T-helper 2 cell treated with Interferon-gamma antibody and Interleukin-4, amounts not matched to agents 5 μg/mL and 100 μg/mL, for 36 hours (primary cell): ENCODE measurements around the gene RPL7A.
"Not testable (repeated sequence)": the region's sequence is repeated elsewhere in the genome, so short reads cannot be mapped to it uniquely, and the experiment has no call there.

Experiments used
- DNase-seq: peaks from one replicate; pipeline ENCODE4 v3.0.0; 2021; ENCODE audit warnings: low spot score
- H3K27ac Mint-ChIP-seq: one replicate; pipeline ENCODE4 v1.8.0; 2021; ENCODE audit warnings: mild to moderate bottlenecking, mixed read lengths
- H3K27me3 Mint-ChIP-seq: one replicate; pipeline ENCODE4 v1.8.0; 2021; ENCODE audit warnings: low read depth, mixed read lengths
- H3K36me3 Mint-ChIP-seq: one replicate; pipeline ENCODE4 v1.8.0; 2021; ENCODE audit warnings: low read depth, mixed read lengths
- H3K4me1 Mint-ChIP-seq: one replicate; pipeline ENCODE4 v1.8.0; 2021; ENCODE audit warnings: low read depth, mixed read lengths
- H3K4me3 Mint-ChIP-seq: one replicate; pipeline ENCODE4 v1.8.0; 2022; ENCODE audit warnings: mild to moderate bottlenecking, moderate library complexity, mixed read lengths
- H3K9me3 Mint-ChIP-seq: one replicate; pipeline ENCODE4 v1.8.0; 2021; ENCODE audit warnings: mixed read lengths

The RPL7A gene

DNA sequence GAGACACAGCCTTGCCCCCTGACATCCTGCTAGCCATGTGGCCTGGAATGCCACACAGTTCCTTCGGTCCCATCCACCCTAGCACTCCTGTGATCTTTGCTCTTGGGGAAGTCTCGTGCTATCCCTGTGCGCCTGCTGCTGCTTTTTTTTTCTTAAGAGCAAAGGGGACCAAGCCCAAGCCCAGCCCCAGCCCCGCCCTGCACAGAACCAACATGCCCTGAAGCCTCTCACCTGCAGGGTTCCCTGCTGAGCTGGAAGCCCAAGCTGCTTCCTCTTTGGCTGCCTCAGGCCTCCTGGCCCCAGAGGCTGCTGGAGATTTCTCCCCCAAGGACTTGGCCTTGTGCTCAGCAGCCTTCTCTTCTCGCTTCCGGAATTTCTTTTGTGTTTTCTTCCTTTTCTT is 13.9 kb upstream of the RPL7A start:
- Mint-ChIP-seq H3K36me3 (peaks cover 48% of the 10 kb centered on the region), H3K4me3 (peak overlapping the region; percentile 97), H3K27ac (no peak overlapping the region), H3K27me3 (no peaks in the 10 kb centered on the region), H3K9me3 (no peaks in the 10 kb centered on the region), H3K4me1 (peaks cover 14% of the 10 kb centered on the region)
- no peak for DNase-seq

DNA sequence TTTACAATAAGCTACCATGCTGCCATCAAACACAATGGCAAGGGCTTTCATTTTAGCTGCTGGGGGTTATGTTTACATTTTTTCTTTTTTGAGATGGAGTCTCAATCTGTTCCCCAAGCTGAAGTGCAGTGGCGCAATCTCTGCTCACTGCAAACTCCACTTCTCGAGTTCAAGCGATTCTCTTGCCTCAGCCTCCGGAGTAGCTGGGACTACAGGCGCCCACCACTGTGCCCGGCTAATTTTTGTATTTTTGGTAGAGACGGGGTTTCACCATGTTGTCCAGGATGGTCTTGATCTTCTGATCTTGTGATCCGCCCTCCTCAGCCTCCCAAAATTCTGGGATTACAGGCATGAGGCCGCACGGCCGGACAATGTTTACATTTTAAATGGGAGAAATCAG is 13.1 kb upstream of the RPL7A start:
- not testable (repeated sequence) for DNase-seq, H3K9me3 Mint-ChIP-seq, H3K27me3 Mint-ChIP-seq
- peak overlapping the region; percentile 91 for H3K27ac Mint-ChIP-seq
- peaks cover 51% of the 10 kb centered on the region for H3K36me3 Mint-ChIP-seq
- peaks cover 14% of the 10 kb centered on the region for H3K4me1 Mint-ChIP-seq
- peak overlapping the region; percentile 97 for H3K4me3 Mint-ChIP-seq

DNA sequence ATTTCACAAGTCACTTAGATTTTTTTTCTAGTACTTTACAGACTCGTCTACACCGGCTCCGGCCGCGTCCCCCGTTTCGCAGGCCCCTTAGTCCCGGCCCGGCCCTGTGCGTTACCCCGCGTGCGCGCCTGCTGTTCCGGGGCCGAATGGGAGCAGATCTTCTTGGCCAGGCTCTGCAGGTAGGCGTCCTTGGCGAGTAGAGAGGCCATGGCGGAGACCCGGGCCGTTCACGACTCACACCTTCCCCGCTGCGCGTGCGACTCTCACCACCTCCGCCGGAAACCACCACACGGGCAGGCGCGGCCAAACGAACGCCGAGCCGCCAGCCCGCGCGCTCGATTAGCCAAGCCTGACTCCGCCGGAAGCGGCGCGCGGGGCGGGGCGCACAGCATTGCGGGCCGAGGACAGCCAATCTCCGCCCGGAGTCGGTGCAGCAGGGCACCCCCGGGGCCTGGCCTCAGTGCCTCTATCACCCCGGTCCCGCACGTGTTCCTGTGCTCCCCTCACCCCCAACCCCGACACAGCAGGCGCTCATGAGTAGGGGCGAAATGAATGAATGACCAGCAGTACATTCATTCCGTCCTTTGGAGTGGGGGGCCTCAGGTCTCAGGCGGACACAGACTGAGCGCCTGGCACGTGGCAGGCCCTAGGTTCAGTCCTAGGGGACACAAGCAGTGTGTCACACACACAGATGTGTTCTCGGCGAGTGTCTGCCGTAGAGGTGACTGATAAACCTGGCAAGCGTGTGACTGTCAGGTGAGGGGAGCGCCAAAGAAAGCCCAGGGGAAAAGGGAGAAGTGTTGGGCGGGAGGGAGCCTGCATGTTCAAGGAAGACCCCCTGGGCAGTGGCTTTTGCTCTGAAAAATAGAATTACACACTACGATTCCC is 11.8 kb upstream of the RPL7A start, which contains the start of gene SURF6:
Gene SURF6, minus strand, starts transcription at position 265 of the 888 bp plus-strand sequence. Its CDS starts 56 bp downstream, at position 209.
- Mint-ChIP-seq H3K4me3 (peak within 1 kb of the TSS; percentile 97), H3K4me1 (peaks cover 18% of the 10 kb centered on the region), H3K27me3 (no peaks in the 10 kb centered on the region), H3K36me3 (peaks cover 52% of the 10 kb centered on the region), H3K27ac (peak within 1 kb of the TSS; percentile 91), H3K9me3 (no peaks in the 10 kb centered on the region)
- DNase-seq = peak; percentile 96

DNA sequence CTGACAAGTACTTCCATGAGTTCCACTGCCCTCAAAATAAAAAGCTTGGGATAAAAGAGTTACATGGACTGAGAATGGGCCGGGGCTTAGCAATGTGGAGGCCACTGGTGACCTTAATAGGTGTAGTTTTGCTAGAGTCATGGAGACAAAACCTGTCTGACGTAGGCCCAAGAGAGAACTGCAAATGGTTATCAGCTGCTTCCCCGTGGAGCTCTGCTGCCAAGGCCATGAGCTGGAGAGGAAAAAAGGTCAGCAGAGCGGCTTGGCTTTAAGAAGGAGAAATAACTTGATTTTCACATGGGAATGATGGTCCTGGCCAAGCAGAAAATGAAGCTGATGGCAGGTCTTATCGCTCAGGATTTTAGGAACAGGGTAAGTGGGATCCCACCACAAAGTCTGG is 8.4 kb upstream of the RPL7A start:
- Mint-ChIP-seq H3K9me3 (no peaks in the 10 kb centered on the region), H3K36me3 (peaks cover 35% of the 10 kb centered on the region), H3K27me3 (no peaks in the 10 kb centered on the region), H3K4me1 (peaks cover 15% of the 10 kb centered on the region), H3K4me3 (no peak overlapping the region), H3K27ac (peak overlapping the region; percentile 31)
- no peak for DNase-seq

DNA sequence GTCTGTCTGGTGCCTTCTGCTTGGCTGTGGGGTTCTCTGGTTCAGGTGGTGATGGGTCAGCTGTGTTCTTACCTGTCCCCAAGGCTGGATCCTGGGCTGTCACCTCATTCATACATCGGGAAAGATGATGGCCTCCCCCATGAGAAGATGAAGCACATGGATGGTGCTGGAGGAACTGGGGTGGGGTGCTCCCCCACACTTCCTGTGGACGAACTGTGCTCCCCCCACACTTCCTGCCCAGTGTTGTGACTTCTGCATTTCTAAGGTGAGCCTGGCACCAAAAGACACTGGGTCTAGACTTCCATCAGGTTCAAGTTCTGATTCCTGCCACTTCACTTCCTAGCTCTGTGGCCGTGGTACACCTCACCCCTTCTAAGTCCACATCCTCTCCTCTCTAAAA is 7.8 kb upstream of the RPL7A start:
- Mint-ChIP-seq H3K27ac (peak overlapping the region; percentile 51), H3K4me3 (no peak overlapping the region), H3K27me3 (no peaks in the 10 kb centered on the region), H3K9me3 (no peaks in the 10 kb centered on the region), H3K36me3 (peaks cover 35% of the 10 kb centered on the region), H3K4me1 (peaks cover 11% of the 10 kb centered on the region)
- DNase-seq = no peak

DNA sequence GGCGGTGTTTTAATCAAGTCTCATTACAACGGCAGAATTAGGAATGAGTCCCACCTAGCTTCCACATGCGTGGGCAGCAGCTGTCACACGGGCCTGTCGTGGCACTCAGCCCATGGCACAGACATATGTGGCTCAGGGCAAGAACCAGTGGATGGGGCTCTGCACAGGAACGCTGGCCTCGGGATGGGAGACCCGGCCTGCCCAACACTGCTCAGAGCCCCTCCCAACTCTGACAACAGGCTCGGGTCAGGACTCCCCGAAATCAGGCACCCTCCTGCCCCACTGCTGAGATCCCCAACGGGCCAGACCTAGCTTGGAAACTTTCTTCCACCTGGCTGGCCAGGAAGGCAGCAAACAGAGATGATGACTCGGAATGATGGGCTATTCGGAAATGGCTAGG is 7.1 kb upstream of the RPL7A start:
- Mint-ChIP-seq H3K36me3 (peaks cover 33% of the 10 kb centered on the region), H3K4me1 (peaks cover 10% of the 10 kb centered on the region), H3K9me3 (no peaks in the 10 kb centered on the region), H3K27ac (peak overlapping the region; percentile 55), H3K27me3 (no peaks in the 10 kb centered on the region), H3K4me3 (no peak overlapping the region)
- DNase-seq = no peak

DNA sequence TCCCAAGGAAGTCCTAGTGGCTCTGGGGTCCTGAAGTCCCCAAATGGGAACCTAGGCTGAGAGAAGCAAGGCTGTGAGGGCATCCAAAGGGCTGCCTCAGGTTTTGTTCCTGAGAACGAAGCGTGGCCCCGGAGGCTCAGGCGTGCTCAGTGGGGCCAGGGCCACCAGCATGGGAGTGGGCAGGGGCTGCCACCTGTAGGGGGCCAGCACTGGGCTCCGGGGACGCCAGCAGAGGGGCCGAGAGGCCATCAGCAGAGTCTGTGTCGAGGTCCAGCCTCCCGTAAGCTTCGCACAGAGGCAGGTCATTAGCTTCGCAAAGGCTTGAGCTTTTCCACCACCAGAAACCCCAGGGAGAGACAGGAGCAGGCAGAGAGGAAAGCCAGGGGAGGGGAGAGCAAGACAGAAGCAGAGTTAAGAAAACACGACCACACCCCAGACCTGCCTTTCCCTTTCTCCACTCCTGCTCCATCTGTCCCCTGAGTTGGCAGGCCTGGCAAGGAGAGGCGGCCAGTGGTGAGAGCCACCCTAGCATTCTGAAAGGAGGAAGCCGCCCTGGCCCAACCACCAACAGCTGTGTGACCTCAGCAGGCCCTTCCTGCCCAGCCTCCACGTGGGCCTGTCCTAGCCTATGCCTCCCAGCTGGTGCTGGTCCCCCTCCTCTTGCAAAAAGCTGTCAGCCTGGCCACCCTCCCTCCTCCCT is 6.5 kb upstream of the RPL7A start:
- no peaks in the 10 kb centered on the region for H3K27me3 Mint-ChIP-seq
- no peak for DNase-seq
- H3K36me3 Mint-ChIP-seq = peaks cover 32% of the 10 kb centered on the region
- peak overlapping the region; percentile 41 for H3K27ac Mint-ChIP-seq
- H3K9me3 Mint-ChIP-seq = no peaks in the 10 kb centered on the region
- no peak overlapping the region for H3K4me3 Mint-ChIP-seq
- peaks cover 12% of the 10 kb centered on the region for H3K4me1 Mint-ChIP-seq

DNA sequence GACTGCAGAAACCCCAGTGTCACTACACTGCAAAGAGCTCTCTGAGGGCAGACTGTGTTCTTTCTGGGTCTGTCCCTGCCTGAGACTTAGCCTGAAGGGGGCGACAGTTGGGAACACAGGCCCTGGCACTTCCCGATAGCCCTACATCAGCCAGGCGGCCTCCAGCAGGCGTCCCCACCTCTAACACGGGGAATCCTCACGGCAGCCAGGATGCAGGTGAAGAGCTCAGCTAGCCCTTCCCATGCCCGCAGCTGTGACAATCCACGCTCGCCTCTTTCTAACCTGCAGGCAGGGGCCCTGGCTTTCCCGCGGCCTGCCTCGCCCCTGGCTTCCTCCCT is 6.0 kb upstream of the RPL7A start:
- no peak for DNase-seq
- H3K9me3 Mint-ChIP-seq = no peaks in the 10 kb centered on the region
- peak overlapping the region; percentile 41 for H3K27ac Mint-ChIP-seq
- no peak overlapping the region for H3K4me3 Mint-ChIP-seq
- peaks cover 17% of the 10 kb centered on the region for H3K4me1 Mint-ChIP-seq
- H3K27me3 Mint-ChIP-seq = no peaks in the 10 kb centered on the region
- H3K36me3 Mint-ChIP-seq = peaks cover 33% of the 10 kb centered on the region

DNA sequence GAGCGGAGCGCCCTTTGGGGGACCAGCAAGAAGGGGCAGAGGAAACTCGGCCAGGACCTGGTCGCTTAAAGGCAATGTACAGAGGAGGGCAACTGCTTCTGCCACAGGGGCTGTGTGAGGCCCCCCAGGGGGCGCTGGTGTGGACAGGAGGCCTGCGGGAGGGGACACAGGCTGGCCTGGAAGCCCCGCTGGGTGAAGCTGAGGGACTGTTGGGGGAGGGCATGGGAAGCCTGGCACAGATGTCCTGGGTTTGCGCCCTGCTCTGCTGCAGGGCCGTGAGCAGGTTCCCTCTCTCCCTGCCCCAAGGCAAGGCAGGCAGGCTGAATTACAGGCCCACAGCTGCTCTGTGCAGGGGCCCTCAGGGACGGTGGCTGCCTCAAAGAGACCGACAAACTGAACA is 5.4 kb upstream of the RPL7A start:
- no peak overlapping the region for H3K4me3 Mint-ChIP-seq
- no peak overlapping the region for H3K27ac Mint-ChIP-seq
- no peaks in the 10 kb centered on the region for H3K9me3 Mint-ChIP-seq
- no peaks in the 10 kb centered on the region for H3K27me3 Mint-ChIP-seq
- H3K4me1 Mint-ChIP-seq = peaks cover 20% of the 10 kb centered on the region
- H3K36me3 Mint-ChIP-seq = peaks cover 34% of the 10 kb centered on the region
- no peak for DNase-seq

DNA sequence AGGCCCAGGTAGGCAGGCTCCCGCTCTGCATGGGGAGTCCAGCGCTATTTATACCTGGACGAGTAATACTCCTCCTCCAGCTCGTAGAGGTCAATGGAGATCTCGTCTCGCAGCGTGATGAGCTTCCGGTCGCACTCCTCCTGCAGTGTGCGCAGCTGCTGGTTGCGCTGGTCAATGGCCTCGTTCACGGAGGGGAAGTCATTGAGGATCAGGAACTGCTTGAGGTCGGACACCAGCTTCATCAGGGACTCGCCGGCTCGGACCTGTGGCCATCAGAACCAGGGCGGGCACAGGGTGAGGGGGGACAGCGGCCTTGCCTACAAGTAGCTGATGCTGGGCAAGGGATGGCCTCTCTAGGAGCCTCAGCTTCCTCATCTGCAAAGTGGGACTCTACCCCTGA is 3.9 kb upstream of the RPL7A start:
- DNase-seq = no peak
- H3K27me3 Mint-ChIP-seq = no peaks in the 10 kb centered on the region
- H3K9me3 Mint-ChIP-seq = no peaks in the 10 kb centered on the region
- H3K4me3 Mint-ChIP-seq = no peak overlapping the region
- H3K36me3 Mint-ChIP-seq = peaks cover 39% of the 10 kb centered on the region
- H3K27ac Mint-ChIP-seq = no peak overlapping the region
- H3K4me1 Mint-ChIP-seq = peaks cover 21% of the 10 kb centered on the region

DNA sequence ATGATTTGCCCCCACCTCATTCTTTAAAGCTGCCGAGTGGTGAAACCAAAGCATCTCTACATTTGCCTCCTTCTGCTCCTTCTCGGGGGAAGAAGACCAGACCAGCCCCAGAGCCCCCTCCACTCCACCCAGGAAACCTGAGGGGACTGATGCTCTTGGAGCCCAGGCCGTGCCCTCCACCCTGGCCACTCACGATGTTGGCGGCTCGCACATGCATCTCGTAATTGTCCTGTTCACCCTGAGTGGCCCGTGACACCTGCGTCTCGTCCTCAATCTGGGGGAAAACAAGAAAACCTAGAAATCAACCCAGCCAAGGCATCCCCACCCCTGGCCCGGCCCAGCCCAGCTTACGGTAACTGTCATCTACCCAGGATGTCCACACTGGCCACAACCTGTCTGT is 3.0 kb upstream of the RPL7A start:
- H3K4me1 Mint-ChIP-seq = peaks cover 29% of the 10 kb centered on the region
- H3K36me3 Mint-ChIP-seq = peaks cover 40% of the 10 kb centered on the region
- H3K9me3 Mint-ChIP-seq = no peaks in the 10 kb centered on the region
- no peak overlapping the region for H3K4me3 Mint-ChIP-seq
- no peak for DNase-seq
- H3K27ac Mint-ChIP-seq = no peak overlapping the region
- H3K27me3 Mint-ChIP-seq = no peaks in the 10 kb centered on the region

DNA sequence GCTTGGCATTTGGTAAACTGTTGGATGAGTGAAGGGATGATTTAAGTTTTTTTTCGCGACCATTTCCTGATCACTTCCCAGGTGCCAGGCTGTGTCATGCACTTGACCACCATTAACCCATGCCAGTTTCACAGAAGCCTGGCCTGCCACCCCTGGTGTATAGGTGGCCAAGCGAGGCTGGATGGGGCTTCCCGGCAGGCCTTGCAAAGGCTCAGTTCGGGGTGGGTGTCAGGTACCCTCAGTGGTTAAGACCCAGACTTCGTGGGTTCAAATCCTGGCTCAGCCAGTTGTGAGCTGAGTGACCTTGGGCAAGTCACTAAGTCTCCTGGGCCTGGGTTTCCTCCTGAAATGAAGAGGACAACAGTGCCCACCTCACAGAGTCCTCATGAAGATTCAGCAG is 2.4 kb upstream of the RPL7A start:
- no peak for DNase-seq
- Mint-ChIP-seq H3K9me3 (no peaks in the 10 kb centered on the region), H3K4me1 (peaks cover 32% of the 10 kb centered on the region), H3K27me3 (no peaks in the 10 kb centered on the region), H3K36me3 (peaks cover 39% of the 10 kb centered on the region), H3K27ac (no peak overlapping the region), H3K4me3 (no peak overlapping the region)

DNA sequence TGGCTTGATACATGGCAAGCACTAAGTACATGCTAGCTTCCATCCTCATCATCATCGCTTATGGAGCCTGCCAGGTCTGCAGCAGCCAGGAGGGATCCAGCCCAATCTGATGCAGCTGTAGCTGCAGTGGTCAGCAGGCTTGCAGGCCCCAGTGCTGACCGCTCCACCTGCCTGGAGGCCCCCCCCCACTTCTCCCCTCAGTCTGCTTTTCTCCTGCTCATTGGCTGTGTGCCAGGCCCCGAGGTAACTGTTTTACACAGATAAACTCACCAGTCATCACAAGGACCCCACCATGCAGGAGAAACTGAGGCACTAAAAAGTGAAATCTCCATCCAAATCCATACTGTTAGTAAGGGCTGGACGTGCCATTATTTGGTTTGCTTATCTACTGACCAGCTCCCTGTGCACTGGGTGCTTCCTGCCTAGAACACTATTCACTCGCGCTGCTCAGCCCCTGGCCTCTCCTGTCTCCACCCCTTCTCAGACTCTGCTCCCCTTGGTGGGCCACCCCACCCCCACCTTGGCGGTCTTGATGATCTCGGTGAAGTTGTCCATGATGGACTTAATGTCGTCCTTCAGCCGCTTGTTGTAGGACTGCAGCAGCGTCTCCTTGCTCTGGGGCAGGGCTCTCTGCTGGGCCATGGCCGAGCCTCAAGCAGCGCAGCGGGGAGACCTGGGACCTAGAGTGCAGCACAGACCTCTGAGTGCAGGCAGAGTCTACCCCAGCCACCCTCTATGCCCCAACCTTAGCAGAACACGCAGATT is 1.8 kb upstream of the RPL7A start:
- Mint-ChIP-seq H3K4me1 (peaks cover 31% of the 10 kb centered on the region), H3K36me3 (peaks cover 44% of the 10 kb centered on the region), H3K27me3 (no peaks in the 10 kb centered on the region), H3K9me3 (no peaks in the 10 kb centered on the region), H3K27ac (peak overlapping the region; percentile 78), H3K4me3 (peak overlapping the region; percentile 99)
- no peak for DNase-seq

DNA sequence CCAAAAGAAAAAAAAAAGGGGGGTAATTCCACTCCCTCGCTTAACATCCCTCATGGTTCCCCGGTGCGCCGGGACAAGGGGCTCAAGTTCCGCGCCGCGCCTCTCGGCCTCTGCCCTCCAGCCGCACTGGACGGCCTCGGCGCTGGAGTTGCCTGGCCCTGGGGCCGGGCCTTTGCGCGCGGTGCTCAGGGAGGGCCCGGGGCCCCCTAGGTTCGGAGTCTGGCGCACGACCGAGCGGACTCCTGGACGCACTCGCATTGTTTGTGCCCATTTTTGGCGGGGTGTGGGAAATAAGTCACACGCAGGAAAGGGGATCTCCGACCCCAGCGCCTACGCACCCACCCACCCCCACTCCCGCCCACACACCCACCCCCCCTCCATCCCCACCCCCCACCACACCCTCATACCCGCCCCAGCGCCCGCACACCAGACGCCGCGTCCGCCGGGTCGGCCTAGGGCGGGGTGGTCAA is 468 bp upstream of the RPL7A start:
- Mint-ChIP-seq H3K4me1 (peaks cover 31% of the 10 kb centered on the region), H3K36me3 (peaks cover 52% of the 10 kb centered on the region)

More for the DNA sequence above, 468 bp upstream of the RPL7A start:
- H3K27me3 Mint-ChIP-seq = no peaks in the 10 kb centered on the region
- peak overlapping the region; percentile 99 for H3K4me3 Mint-ChIP-seq
- peak overlapping the region; percentile 98 for H3K27ac Mint-ChIP-seq
- H3K9me3 Mint-ChIP-seq = no peaks in the 10 kb centered on the region
- peak; percentile 32 for DNase-seq
